Measurements from ENCODE around the gene NRG2.

DNA sequence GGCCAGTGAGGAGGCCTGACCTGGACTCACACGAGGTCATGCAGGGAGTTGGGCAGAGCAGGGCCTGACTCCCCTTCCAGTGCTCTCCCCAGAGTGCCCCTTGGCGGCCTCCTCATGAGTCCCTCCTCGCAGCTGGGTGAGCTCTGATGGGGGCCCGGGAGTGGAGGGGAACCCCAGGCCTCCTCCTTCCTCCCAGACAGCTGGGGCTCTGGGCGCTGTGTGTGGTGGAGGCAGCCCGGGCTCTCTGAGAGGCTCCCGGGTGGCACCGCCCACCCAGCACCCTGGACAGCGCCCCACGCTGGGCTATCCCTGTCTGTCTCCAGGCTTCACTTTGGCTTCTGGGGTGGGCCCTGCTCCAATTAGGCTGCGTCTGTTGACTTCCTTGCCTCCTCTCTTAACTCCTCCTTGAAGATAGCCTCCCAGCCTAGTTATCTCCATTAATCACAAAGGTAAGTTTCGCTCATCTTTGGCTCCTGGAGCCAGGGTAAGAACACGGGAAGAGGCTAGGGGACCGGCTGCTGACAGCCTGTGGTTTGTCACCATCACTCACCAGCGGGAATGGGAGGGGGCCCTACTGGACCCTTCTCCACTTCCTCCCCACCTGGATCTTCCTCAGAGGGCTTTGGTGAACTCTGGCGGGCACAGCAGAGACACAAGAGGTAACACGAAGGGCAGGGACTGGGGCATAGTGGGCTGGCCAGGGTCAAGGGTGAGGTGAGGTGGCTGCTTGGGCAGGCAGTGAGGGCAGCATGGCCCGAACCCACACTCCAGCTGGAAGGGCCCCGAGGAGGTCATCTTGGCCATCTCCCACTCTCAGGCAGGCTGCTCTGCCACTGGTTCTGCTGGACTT, 234.4 kb downstream of the NRG2 start:
- no peak for TF ChIP-seq CTCF (IDR thresholded peaks at IDR 0.05)
- no peak for TF ChIP-seq EP300 (IDR thresholded peaks at IDR 0.05)

Data from ovary (tissue), 3 donors.